ENCODE results near the gene SH2D3C.

- TF ChIP-seq CTCF (IDR thresholded peaks at IDR 0.05) (no peak), POLR2A (IDR thresholded peaks at IDR 0.05) (no peak)
Measured at GRCh38 chr9:127693143-127693542, 85.3 kb downstream of the SH2D3C start.

All from Peyer's patch (tissue), 4 donors.